Neuronal stem cell (in vitro differentiated cells): ENCODE data around the gene TRMT2B.

Experiments used
- DNase-seq: peaks from one replicate; pipeline ENCODE4 v3.0.0-alpha.2; 2013; ENCODE audit warnings: low spot score
- H2AFZ ChIP-seq: one replicate; pipeline ENCODE4 v1.6.1; 2013; ENCODE audit warnings: mild to moderate bottlenecking, low read length, inconsistent platforms
- H2AK5ac ChIP-seq: 2 replicates; pipeline ENCODE4 v1.6.1; 2013; ENCODE audit warnings: low read depth, mild to moderate bottlenecking, inconsistent platforms, low read length, moderate library complexity, mixed read lengths
- H2BK120ac ChIP-seq: 2 replicates; pipeline ENCODE4 v1.6.1; 2013; ENCODE audit warnings: low read depth, mild to moderate bottlenecking, inconsistent platforms, low read length, moderate library complexity, mixed read lengths
- H2BK12ac ChIP-seq: one replicate; pipeline ENCODE4 v1.6.1; 2013; ENCODE audit warnings: low read length, inconsistent platforms
- H2BK15ac ChIP-seq: 2 replicates; pipeline ENCODE4 v1.6.1; 2013; ENCODE audit warnings: mild to moderate bottlenecking, low read length, inconsistent platforms, mixed read lengths
- H2BK5ac ChIP-seq: one replicate; pipeline ENCODE4 v1.6.1; 2013; ENCODE audit warnings: inconsistent platforms, mild to moderate bottlenecking, low read length, moderate library complexity
- H3K14ac ChIP-seq: one replicate; pipeline ENCODE4 v1.6.1; 2013; ENCODE audit warnings: low read length, inconsistent platforms
- H3K18ac ChIP-seq: 2 replicates; pipeline ENCODE4 v1.6.1; 2013; ENCODE audit warnings: low read length, inconsistent platforms
- H3K23ac ChIP-seq: 2 replicates; pipeline ENCODE4 v1.6.1; 2013; ENCODE audit warnings: low read depth, mild to moderate bottlenecking, mixed read lengths, low read length, inconsistent platforms; ENCODE audit not compliant: poor library complexity
- H3K27ac ChIP-seq: replicated peaks from 3 replicates; pipeline ENCODE4 v1.5.1; 2013; ENCODE audit warnings: low read length, inconsistent platforms
- H3K27me3 ChIP-seq, 3 experiments: 2 replicates each; pipeline ENCODE4 v1.6.1; 2013; ENCODE audit warnings: low read length in 3 of 3, mild to moderate bottlenecking in 2 of 3, inconsistent platforms in 1 of 3, low read depth in 1 of 3, mixed read lengths in 1 of 3, moderate library complexity in 1 of 3; ENCODE audit not compliant: control insufficient read depth in 3 of 3, insufficient read depth in 3 of 3
- H3K36me3 ChIP-seq, 2 donors: replicated peaks in 1 of 2; 2 replicates each; pipeline ENCODE4 v1.6.1; 2013; ENCODE audit warnings: low read length in 2 of 2; ENCODE audit not compliant: control insufficient read depth in 2 of 2, insufficient read depth in 2 of 2
- H3K4ac ChIP-seq: 2 replicates; pipeline ENCODE4 v1.6.1; 2013; ENCODE audit warnings: inconsistent platforms, mild to moderate bottlenecking, low read length, moderate library complexity
- H3K4me1 ChIP-seq, 2 donors: 1 replicate in 1 of 2; 2 replicates in 1 of 2; pipeline ENCODE4 v1.6.1; 2013; ENCODE audit warnings: low read length in 2 of 2, low read depth in 1 of 2; ENCODE audit not compliant: control insufficient read depth in 2 of 2, insufficient read depth in 1 of 2
- H3K4me2 ChIP-seq: one replicate; pipeline ENCODE4 v1.6.1; 2013; ENCODE audit warnings: mild to moderate bottlenecking, low read length, inconsistent platforms; ENCODE audit not compliant: insufficient read depth, poor library complexity, severe bottlenecking
- H3K4me3 ChIP-seq, 2 donors: 2 replicates each; pipeline ENCODE4 v1.5.1; 2013; ENCODE audit warnings: low read length in 2 of 2, mild to moderate bottlenecking in 2 of 2, inconsistent platforms in 1 of 2, moderate library complexity in 1 of 2
- H3K79me1 ChIP-seq: one replicate; pipeline ENCODE4 v1.6.1; 2013; ENCODE audit warnings: low read depth, mild to moderate bottlenecking, inconsistent platforms, low read length, moderate library complexity
- H3K9ac ChIP-seq: one replicate; pipeline ENCODE4 v1.6.1; 2013; ENCODE audit warnings: mild to moderate bottlenecking, low read depth, low read length, inconsistent platforms; ENCODE audit not compliant: poor library complexity
- H3K9me3 ChIP-seq, 2 donors: replicated peaks in 1 of 2; 2 replicates each; pipeline versions ENCODE3 to v1.6.1; 2013; ENCODE audit warnings: low read length in 2 of 2, mild to moderate bottlenecking in 2 of 2, inconsistent platforms in 1 of 2, low read depth in 1 of 2, mixed read lengths in 1 of 2, moderate library complexity in 1 of 2; ENCODE audit not compliant: control insufficient read depth in 2 of 2, insufficient read depth in 1 of 2
- H4K8ac ChIP-seq: one replicate; pipeline ENCODE4 v1.6.1; 2013; ENCODE audit warnings: low read depth, mild to moderate bottlenecking, inconsistent platforms, low read length, moderate library complexity
- H4K91ac ChIP-seq: one replicate; pipeline ENCODE4 v1.6.1; 2013; ENCODE audit warnings: low read length, low read depth, mild to moderate bottlenecking, inconsistent platforms; ENCODE audit not compliant: poor library complexity
- WGBS, 2 donors: extraction: QIAGEN DNeasy Blood & Tissue Kit; methylation state at CpG; one replicate each; pipeline ENCODE4 v1.1.7; 2013; ENCODE audit warnings: missing lambda C conversion rate in 2 of 2, mixed read lengths in 1 of 2; ENCODE audit not compliant: insufficient read length in 2 of 2, insufficient replicate concordance in 1 of 2; ENCODE audit errors: extremely low coverage in 2 of 2; 5-methylcytosine and 5-hydroxymethylcytosine counted together

Gene TRMT2B

GRCh38 chrX:101009090-101009489, 42.8 kb downstream of the TRMT2B start:
- H2AK5ac ChIP-seq = no peak overlapping the region
- H3K79me1 ChIP-seq = no peaks in the 10 kb centered on the region
- H3K18ac ChIP-seq = no peak overlapping the region
- no peak overlapping the region for H3K23ac ChIP-seq
- H2BK12ac ChIP-seq = no peak overlapping the region
- H3K4me3 ChIP-seq = no peak overlapping the region
- no peak overlapping the region for H3K14ac ChIP-seq
- H3K9me3 ChIP-seq = no peaks in the 10 kb centered on the region
- H3K36me3 ChIP-seq = peaks cover 2 to 22% of the 10 kb centered on the region in 2 donors
- no peak overlapping the region for H4K91ac ChIP-seq
- H3K27ac ChIP-seq = no peak overlapping the region
- no peak overlapping the region for H3K9ac ChIP-seq
- DNase-seq = no peak
- H2AFZ ChIP-seq = no peak overlapping the region
- no peak overlapping the region for H2BK5ac ChIP-seq
- H3K4ac ChIP-seq = no peak overlapping the region
- no peak overlapping the region for H2BK120ac ChIP-seq
- no peaks in the 10 kb centered on the region for H3K4me1 ChIP-seq
- no peak overlapping the region for H2BK15ac ChIP-seq
- H3K27me3 ChIP-seq = no peaks in the 10 kb centered on the region
- no peak overlapping the region for H3K4me2 ChIP-seq
- no peak overlapping the region for H4K8ac ChIP-seq

- Histone ChIP-seq H2BK12ac (no peak overlapping the region), H3K23ac (no peak overlapping the region), H3K4me1 (no peaks in the 10 kb centered on the region), H2BK120ac (no peak overlapping the region), H4K8ac (no peak overlapping the region), H3K27ac (no peak overlapping the region), H3K9me3 (no peaks in the 10 kb centered on the region), H3K18ac (no peak overlapping the region), H3K9ac (no peak overlapping the region), H3K14ac (no peak overlapping the region), H2BK5ac (no peak overlapping the region), H3K79me1 (no peaks in the 10 kb centered on the region), H3K4me3 (no peak overlapping the region), H2AK5ac (no peak overlapping the region), H3K4me2 (no peak overlapping the region), H3K4ac (no peak overlapping the region), H4K91ac (no peak overlapping the region), H2BK15ac (no peak overlapping the region), H3K36me3 (no peaks in the 10 kb centered on the region), H3K27me3 (no peaks in the 10 kb centered on the region), H2AFZ (no peak overlapping the region)
- WGBS, 2 donors = no CpG with 5 or more reads among the region's 2 CpGs
- no peak for DNase-seq
These were observed 52.5 kb downstream of the TRMT2B start for GRCh38 chrX:100999451-100999850.

- no peak for DNase-seq
- no peak overlapping the region for H3K27ac ChIP-seq
These were observed 56.4 kb downstream of the TRMT2B start for GRCh38 chrX:100995469-100995868.

GRCh38 chrX:100994352-100995281, 57.3 kb downstream of the TRMT2B start:
- no peak overlapping the region for H3K4me3 ChIP-seq
- H3K4ac ChIP-seq = no peak overlapping the region
- H3K9me3 ChIP-seq = no peaks in the 10 kb centered on the region
- no peaks in the 10 kb centered on the region for H3K36me3 ChIP-seq
- H2BK15ac ChIP-seq = no peak overlapping the region
- no peak overlapping the region for H3K4me2 ChIP-seq
- no peak overlapping the region for H4K8ac ChIP-seq
- H4K91ac ChIP-seq = no peak overlapping the region
- no peak overlapping the region for H2AK5ac ChIP-seq
- no CpG with 5 or more reads among the region's 5 CpGs for WGBS, 2 donors
- no peak overlapping the region for H2BK120ac ChIP-seq
- H3K4me1 ChIP-seq = no peaks in the 10 kb centered on the region
- no peak overlapping the region for H3K14ac ChIP-seq
- no peak overlapping the region for H3K9ac ChIP-seq
- H3K27me3 ChIP-seq = no peaks in the 10 kb centered on the region
- H2BK5ac ChIP-seq = no peak overlapping the region
- no peak overlapping the region for H2BK12ac ChIP-seq
- DNase-seq = no peak
- H2AFZ ChIP-seq = no peak overlapping the region
- H3K27ac ChIP-seq = no peak overlapping the region
- H3K18ac ChIP-seq = no peak overlapping the region
- H3K79me1 ChIP-seq = no peaks in the 10 kb centered on the region
- H3K23ac ChIP-seq = no peak overlapping the region

More at GRCh38 chrX:100995469-100995868, 56.4 kb downstream of the TRMT2B start:
- Histone ChIP-seq H4K91ac (no peak overlapping the region), H3K9me3 (no peaks in the 10 kb centered on the region), H3K4ac (no peak overlapping the region), H2BK120ac (no peak overlapping the region), H3K27me3 (no peaks in the 10 kb centered on the region), H3K4me2 (no peak overlapping the region), H3K79me1 (no peaks in the 10 kb centered on the region), H3K18ac (no peak overlapping the region), H3K9ac (no peak overlapping the region), H2BK5ac (no peak overlapping the region), H3K4me1 (no peaks in the 10 kb centered on the region), H3K23ac (no peak overlapping the region), H2AK5ac (no peak overlapping the region), H4K8ac (no peak overlapping the region), H3K4me3 (no peak overlapping the region), H2BK12ac (no peak overlapping the region), H3K14ac (no peak overlapping the region), H3K36me3 (no peaks in the 10 kb centered on the region), H2BK15ac (no peak overlapping the region), H2AFZ (no peak overlapping the region)
- no CpG with 5 or more reads among the region's 5 CpGs for WGBS, 2 donors
